ENCODE data around the gene PPP1CB.

GRCh38 chr2:28747714-28748113, 3.9 kb upstream of the PPP1CB start:
- TF ChIP-seq CTCF (tag by site-specific recombination; IDR thresholded peaks at IDR 0.05): no peak
- TF ChIP-seq HOXA7 (CRISPR knock-in tag; IDR thresholded peaks at IDR 0.05; ENCODE audit: borderline replicate concordance): no peak
- TF ChIP-seq ZNF362 (tag by site-specific recombination; IDR thresholded peaks at IDR 0.05): no peak

Data from HEK293 (cell line).